Suprapubic skin (tissue), 4 donors: ENCODE data around the gene RASD2. TPM values are rescaled to one million over a fixed set of nuclear protein-coding genes. Genes with fewer than 3 reads are reported as not detected.

Source experiments
- DNase-seq, 2 donors: peaks; one replicate each; pipeline ENCODE4 v3.0.0-alpha.2; 2019; ENCODE audit warnings: low spot score in 2 of 2
- H3K27ac ChIP-seq: fragments of 200-600 bp; sonication (generic); one replicate; pipeline ENCODE4 v1.5.1; 2019
- H3K27me3 ChIP-seq: fragments of 200-600 bp; sonication (generic); one replicate; pipeline ENCODE4 v1.5.1; 2019
- H3K36me3 ChIP-seq: fragments of 200-600 bp; sonication (generic); one replicate; pipeline ENCODE4 v1.5.1; 2019
- H3K4me1 ChIP-seq: fragments of 200-600 bp; sonication (generic); one replicate; pipeline ENCODE4 v1.5.1; 2019
- H3K4me3 ChIP-seq: fragments of 200-600 bp; sonication (generic); one replicate; pipeline ENCODE4 v1.5.1; 2019; ENCODE audit warnings: mild to moderate bottlenecking
- H3K9me3 ChIP-seq: fragments of 200-600 bp; sonication (generic); one replicate; pipeline ENCODE4 v1.5.1; 2019
- EP300 ChIP-seq: sonication (generic); formaldehyde crosslinking; IDR thresholded peaks from one replicate; pipeline ENCODE4 v1.6.1; 2017; ENCODE audit warnings: antibody characterized with exemption
- POLR2A ChIP-seq, 2 donors: fragments of 450-650 bp; IDR thresholded peaks; one replicate each; pipeline ENCODE4 v1.6.1; 2017; ENCODE audit warnings: antibody characterized with exemption in 2 of 2, mild to moderate bottlenecking in 2 of 2, moderate library complexity in 2 of 2
- POLR2AphosphoS5 ChIP-seq, 3 donors: sonication (generic); formaldehyde crosslinking; IDR thresholded peaks; one replicate each; pipeline ENCODE4 v1.6.1; 2017; ENCODE audit warnings: antibody characterized with exemption in 3 of 3
- WGBS: methylation state at CpG from one replicate; pipeline ENCODE4 v1.1.5; 2018; 5-methylcytosine and 5-hydroxymethylcytosine counted together
- total RNA-seq, 4 donors: library from RNA; depleted of rRNA; stranded (reverse); fragments of >200 nt; gene quantifications; one replicate each; pipeline ENCODE4 v1.1.0, GENCODE V29; 2016
- TF ChIP-seq, protein P1 (sequence below), 2 donors: fragments of 200-600 bp in 1 of 2; fragments of 450-650 bp in 1 of 2; sonication (generic) in 1 of 2; IDR thresholded peaks; one replicate each; pipeline ENCODE4 v1.5.1; 2016 to 2019; ENCODE audit warnings: antibody characterized with exemption in 2 of 2, mild to moderate bottlenecking in 1 of 2, moderate library complexity in 1 of 2

The RASD2 gene
- total RNA-seq, 4 donors from 2014 or later, result 0.89 to 1.7 (median 1.2) TPM

DNA sequence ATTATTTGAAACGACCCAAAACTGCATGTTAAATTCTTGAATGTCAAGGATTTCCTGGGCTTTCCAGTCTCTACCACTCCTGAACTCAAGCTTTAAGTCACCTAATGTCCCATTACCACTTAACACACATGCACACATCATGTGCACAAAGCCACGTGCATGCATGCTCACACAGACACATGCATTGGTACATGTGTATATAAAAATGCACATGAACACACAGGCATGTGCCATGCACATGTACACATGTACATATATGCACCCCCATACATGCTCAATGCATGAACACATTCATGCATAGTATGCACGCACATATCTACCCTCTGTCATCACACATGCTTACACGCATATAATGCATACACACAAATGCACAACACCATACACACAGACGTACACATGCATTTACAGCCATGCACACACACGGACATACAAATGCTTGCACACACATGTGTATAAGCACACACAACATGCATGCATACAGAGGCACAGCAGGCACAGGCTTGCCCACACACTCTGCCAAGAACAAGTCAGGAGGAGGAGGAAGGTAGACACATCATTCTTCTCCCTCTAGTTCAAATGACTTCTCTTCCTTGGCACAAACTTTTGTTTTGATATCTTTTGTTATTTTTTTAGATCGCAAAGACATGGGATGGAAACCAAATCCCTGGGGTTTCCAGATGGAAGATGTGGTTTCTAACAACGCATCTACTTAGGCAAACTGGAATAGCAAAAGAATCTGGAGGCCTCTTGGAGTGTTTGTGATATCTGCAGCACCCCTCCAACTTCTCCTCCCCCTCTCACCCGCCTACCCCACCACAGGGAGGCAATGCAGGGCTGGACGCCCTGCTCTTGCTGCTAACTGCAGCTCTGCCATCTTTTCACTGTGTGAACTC lies 24.6 kb downstream of the RASD2 start:
- TF ChIP-seq, protein P1, sequence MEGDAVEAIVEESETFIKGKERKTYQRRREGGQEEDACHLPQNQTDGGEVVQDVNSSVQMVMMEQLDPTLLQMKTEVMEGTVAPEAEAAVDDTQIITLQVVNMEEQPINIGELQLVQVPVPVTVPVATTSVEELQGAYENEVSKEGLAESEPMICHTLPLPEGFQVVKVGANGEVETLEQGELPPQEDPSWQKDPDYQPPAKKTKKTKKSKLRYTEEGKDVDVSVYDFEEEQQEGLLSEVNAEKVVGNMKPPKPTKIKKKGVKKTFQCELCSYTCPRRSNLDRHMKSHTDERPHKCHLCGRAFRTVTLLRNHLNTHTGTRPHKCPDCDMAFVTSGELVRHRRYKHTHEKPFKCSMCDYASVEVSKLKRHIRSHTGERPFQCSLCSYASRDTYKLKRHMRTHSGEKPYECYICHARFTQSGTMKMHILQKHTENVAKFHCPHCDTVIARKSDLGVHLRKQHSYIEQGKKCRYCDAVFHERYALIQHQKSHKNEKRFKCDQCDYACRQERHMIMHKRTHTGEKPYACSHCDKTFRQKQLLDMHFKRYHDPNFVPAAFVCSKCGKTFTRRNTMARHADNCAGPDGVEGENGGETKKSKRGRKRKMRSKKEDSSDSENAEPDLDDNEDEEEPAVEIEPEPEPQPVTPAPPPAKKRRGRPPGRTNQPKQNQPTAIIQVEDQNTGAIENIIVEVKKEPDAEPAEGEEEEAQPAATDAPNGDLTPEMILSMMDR (IDR thresholded peaks at IDR 0.05), result no peak
- TF ChIP-seq POLR2AphosphoS5 (IDR thresholded peaks at IDR 0.05) (no peak), POLR2A (IDR thresholded peaks at IDR 0.05) (no peak), EP300 (no peak)
- peaks cover 19% of the 10 kb centered on the region for H3K4me1 ChIP-seq
- no peak overlapping the region for H3K27ac ChIP-seq
- H3K36me3 ChIP-seq, result no peaks in the 10 kb centered on the region
- H3K4me3 ChIP-seq, result no peak overlapping the region
- 61% methylated on average over 10 of the region's 10 CpGs for WGBS
- H3K9me3 ChIP-seq, result no peaks in the 10 kb centered on the region
- H3K27me3 ChIP-seq, result peaks cover 3% of the 10 kb centered on the region
- DNase-seq, result no peak

DNA sequence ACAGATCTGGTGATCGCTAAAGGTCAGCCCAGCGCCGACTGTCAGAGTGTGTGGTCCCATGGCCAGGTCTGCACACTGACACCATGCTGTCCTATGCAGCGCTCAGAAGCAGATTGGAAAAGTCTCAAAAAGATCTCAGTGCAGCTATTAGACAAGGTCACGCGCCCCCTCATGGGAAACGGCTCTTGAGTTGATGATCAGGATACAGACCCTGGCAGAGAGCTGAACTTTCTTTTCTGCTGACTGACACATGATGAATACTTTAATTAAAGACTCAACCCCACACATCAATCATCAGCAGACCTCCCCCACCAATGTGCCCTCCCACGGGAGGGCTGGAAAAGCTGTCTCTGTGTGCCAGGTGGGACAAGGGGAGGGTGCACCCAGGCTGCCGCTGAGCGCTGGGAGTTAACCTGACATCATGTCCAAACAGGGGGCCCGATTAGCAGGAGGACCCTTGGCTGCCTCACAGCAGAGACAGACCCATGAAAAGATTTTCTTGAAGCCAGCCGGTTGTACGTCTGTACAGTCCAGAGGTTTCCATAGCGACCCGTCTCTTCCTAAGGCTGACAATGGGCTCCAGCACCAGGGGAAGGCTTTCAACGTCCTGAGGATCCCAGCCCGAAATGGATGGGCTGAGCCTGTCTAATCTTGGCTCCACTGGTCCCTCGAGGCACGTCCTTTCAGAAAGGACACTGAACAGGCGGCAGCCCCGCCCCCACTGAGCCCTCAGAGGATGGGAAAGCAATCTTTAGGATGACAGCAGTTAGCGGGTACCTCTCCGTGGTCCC lies 26.9 kb downstream of the RASD2 start:
- WGBS, result 56% methylated on average over 18 of the region's 23 CpGs

DNA sequence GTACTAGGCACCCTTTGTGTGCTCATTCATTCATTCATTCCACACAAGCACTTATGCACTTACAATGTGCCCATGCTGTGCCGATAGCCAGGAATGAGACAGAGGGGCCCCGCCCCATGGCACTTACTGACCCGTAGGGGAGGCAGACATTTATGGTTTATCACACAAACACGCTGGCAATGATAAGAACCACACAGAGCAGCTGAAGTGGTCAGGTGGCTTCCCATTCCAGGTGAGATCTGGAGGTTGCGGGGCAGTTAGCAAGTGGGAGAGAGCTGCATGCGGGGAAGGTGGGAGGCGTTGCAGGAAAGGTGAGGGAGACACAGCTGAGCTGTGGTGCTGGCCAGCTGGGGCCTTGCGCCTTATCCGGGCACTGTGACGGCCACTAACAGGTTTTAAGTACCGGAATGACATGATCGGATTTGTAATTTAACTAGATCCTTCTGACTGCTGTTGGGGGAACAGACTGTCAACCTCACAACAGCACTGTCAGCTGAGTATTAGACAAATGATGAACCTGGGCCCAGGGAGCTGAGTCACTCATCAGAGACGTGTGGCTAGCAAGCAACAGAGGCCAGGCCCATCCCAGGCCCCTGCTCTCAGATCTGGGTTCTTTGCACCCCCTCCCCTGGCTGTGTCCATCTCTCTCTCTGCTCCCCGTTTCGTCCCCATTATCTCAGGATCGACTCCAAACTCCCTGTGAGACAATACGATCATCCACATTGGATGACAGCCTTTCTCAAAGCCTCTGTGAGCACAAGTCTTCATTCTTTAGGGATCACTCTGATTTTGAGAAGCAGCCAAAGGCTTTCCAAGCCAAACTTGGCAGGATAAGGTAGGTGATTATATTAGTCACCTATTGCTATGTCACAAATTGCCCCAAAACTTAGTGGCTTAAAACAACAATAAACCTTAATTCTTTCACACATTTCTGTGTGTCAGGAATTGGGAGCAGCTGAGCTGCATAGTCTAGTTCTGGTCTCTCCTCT lies 28.4 kb downstream of the RASD2 start:
- H3K27ac ChIP-seq, result no peak overlapping the region
- no peaks in the 10 kb centered on the region for H3K27me3 ChIP-seq

More for the DNA sequence above, 26.9 kb downstream of the RASD2 start:
- H3K9me3 ChIP-seq, result no peaks in the 10 kb centered on the region
- H3K27me3 ChIP-seq, result no peaks in the 10 kb centered on the region
- TF ChIP-seq POLR2A (IDR thresholded peaks at IDR 0.05) (no peak), EP300 (no peak), POLR2AphosphoS5 (IDR thresholded peaks at IDR 0.05) (no peak)
- TF ChIP-seq, protein P1 (IDR thresholded peaks at IDR 0.05), result no peak
- H3K4me1 ChIP-seq, result peaks cover 19% of the 10 kb centered on the region
- no peak for DNase-seq
- no peak overlapping the region for H3K4me3 ChIP-seq
- H3K36me3 ChIP-seq, result no peaks in the 10 kb centered on the region
- H3K27ac ChIP-seq, result no peak overlapping the region

DNA sequence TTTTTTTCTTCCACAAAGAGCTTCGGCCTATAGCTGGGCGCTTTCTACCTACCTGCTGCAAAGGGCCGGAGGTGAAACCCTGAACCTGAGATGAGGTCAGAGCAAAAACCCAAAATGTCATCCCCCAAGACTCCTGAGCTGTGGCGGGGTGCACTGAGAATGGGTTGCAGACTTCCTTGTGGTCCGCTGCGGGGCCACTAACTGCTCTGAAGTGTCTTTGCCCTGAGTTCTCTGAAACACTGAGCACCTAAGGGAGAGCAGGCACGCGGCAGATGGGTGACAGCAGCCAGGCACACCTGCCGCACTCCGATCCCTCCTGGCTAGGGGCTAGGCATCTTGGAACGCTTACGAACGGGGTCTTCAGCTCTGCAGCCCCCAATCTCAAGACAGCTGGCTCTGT lies 29.3 kb downstream of the RASD2 start:
- Histone ChIP-seq H3K36me3 (no peaks in the 10 kb centered on the region), H3K4me1 (peaks cover 14% of the 10 kb centered on the region), H3K9me3 (no peaks in the 10 kb centered on the region), H3K4me3 (no peak overlapping the region), H3K27ac (no peak overlapping the region), H3K27me3 (no peaks in the 10 kb centered on the region)
- DNase-seq, result no peak
- 88% methylated on average over 13 of the region's 13 CpGs for WGBS
- no peak for TF ChIP-seq EP300
- TF ChIP-seq POLR2AphosphoS5 (IDR thresholded peaks at IDR 0.05), result no peak
- TF ChIP-seq, protein P1 (IDR thresholded peaks at IDR 0.05), result no peak
- TF ChIP-seq POLR2A (IDR thresholded peaks at IDR 0.05), result no peak

More for the DNA sequence above, 28.4 kb downstream of the RASD2 start:
- Histone ChIP-seq H3K4me3 (no peak overlapping the region), H3K9me3 (no peaks in the 10 kb centered on the region), H3K36me3 (no peaks in the 10 kb centered on the region), H3K4me1 (peaks cover 19% of the 10 kb centered on the region)
- no peak for DNase-seq
- TF ChIP-seq POLR2A (IDR thresholded peaks at IDR 0.05), result no peak
- TF ChIP-seq POLR2AphosphoS5 (IDR thresholded peaks at IDR 0.05), result no peak
- TF ChIP-seq, protein P1 (IDR thresholded peaks at IDR 0.05), result no peak
- no peak for TF ChIP-seq EP300
- WGBS, result 63% methylated on average over 17 of the region's 17 CpGs
